ENCODE measurements around the gene RHBDD1.

Gene RHBDD1, protein sequence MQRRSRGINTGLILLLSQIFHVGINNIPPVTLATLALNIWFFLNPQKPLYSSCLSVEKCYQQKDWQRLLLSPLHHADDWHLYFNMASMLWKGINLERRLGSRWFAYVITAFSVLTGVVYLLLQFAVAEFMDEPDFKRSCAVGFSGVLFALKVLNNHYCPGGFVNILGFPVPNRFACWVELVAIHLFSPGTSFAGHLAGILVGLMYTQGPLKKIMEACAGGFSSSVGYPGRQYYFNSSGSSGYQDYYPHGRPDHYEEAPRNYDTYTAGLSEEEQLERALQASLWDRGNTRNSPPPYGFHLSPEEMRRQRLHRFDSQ

DNA sequence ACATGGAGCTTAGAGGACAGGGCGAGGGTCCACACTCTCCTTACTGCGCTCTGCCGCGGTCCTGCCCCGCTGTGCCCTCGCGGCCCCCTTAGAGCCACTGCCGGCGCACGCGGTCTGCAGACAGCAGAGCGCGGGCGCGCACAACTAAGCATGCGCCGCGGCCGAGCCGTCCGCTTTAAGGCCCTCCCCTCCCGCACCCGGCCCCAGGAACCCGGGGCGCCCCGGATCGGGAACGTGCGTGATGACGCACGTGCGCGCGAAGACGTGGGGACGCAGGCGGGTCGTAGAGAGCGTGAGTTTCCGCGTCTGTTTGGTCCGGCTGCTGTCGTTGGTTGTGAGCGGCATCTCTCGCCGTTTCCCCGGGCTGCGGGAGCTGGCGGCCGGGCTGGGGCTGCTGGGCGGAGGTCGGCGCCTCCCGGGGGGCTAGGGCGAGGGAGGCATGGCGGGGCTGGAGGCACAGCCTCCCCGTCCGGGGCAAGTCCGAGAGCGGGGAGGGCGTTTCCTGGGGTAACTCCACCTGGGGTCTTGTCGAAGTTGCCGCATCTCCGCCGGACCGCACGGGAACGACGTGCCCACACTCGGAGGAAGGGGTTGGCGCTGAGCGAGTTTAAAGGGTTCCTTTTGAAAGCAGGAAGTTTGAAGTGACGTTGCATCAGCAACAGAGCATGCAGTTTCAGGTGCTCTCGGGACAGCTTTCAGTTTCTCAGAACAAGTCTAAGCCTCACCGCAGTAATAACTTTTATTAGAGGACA is at the start of gene RHBDD1:
Gene RHBDD1, plus strand, starts transcription at position 259 of the 752 bp plus-strand sequence. CDS start 28,640 bp downstream, outside the sequence.
- DNase-seq (ENCODE audit: low read depth) = peak; percentile 92

DNA sequence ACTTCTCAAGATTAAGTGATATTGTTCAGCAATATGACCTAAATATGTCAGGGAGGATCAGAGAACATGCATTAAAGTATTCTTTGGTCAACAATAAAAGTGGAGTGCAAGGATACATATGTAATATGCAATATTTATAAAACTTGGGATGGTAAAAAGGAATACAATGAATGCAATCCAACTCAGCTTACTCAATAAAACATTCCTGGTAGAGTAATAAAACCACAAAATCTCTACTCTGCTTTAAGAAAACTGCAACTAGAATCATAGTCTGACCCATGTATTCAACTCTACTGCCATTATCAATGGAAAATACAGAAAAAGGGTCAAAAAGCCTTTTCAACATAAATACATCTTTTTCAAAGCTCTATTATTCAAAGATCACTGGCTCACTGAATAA is 47.8 kb upstream of the RHBDD1 start:
- DNase-seq (ENCODE audit: low read depth) = no peak

GRCh38 chr2:226788881-226789490 is 46.9 kb upstream of the RHBDD1 start:
- no peak for DNase-seq (ENCODE audit: low read depth)

- DNase-seq (ENCODE audit: low read depth) = no peak
Observed at GRCh38 chr2:226790011-226790410, 45.8 kb upstream of the RHBDD1 start.

- DNase-seq (ENCODE audit: low read depth) = no peak
Observed at GRCh38 chr2:226790431-226790830, 45.4 kb upstream of the RHBDD1 start.

- peak; percentile 42 for DNase-seq (ENCODE audit: low read depth)
Observed at GRCh38 chr2:226791056-226791486, 44.8 kb upstream of the RHBDD1 start.

DNA sequence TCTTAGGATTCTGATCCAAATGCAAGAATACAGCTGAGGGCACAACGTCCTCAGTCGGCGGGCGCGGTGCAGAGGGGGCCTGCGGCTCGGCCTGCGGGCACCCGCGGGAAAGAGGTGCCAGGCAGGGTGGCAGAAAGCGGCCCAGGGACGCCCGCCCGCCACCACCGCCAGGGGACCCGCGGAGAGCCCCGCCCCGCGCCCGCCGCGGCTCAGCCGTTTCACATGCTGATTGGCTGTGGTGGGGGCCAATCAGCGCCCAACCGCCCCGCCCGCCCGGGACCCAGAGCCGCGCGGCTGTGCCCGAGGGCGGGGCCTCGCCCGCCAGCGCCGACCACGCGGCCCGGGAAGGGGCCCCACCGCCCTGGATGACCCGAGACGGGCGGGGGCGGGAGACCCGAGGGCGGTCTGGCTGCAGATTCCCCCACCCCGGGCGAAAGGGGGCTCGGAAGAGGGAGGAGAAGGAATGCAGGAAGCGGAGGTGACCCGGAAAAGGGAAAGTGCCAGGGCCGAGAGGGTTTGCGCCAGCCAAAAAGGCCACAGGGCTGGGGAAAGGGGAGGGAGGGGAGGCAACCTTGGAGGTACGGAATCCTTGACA is 44.3 kb upstream of the RHBDD1 start:
- peak; percentile 91 for DNase-seq (ENCODE audit: low read depth)

DNA sequence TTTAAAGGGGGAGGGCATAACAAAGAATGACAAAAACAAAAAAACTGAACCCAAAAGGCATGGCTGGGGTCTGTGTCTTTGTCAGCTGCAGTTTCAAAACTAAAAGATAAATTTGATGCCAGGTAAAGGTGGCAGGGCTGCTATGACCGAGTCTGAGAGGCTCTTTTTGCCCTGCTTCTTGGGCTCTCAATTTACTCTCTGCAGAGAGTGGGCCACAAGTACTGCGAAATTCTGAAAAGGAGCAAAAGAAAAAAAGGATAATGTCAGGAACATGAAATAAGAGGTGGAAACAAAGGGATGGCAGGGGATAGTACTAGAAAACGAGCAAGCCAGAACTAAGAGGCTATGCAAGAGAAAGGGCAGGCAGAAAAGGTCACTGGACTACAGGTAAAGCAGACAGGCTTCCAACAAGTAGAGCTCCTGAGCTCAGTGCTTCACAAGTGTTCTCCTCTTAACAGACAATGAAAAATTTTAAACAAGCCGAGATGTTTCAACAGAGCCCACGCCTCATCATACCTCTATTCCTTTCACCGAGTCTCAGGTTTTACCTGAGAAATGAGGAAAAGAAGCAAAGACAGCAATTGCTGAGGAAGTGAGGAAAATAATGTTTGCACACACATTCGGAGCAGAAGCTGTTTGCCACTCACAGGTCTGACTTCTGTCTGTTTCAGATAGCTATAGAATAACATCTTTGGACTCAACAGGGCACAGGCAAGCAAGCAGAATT is 43.5 kb upstream of the RHBDD1 start:
- DNase-seq (ENCODE audit: low read depth) = no peak

GRCh38 chr2:226793646-226794045 is 42.2 kb upstream of the RHBDD1 start:
- no peak for DNase-seq (ENCODE audit: low read depth)

DNA sequence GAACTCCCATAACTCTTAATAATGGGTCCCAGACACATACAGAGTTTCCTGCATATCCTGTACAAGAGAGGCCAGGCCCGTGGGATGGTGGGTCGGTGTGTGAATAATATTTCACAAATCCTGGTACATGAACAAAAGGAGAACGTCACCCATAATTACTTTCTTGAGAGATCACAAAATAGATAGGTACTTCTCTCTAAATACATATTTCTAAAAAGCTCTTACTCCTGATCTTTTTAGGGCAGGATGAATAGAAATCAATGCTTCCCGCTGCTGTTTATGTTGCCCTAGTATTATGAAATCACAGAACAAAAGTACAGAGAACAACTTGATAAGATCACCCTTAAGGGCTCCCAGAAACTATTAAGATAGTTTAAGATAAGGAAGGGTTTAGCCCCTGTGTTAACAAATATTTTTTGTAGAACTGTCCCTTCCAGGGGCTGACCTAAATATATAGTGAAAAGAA is 41.6 kb upstream of the RHBDD1 start:
- DNase-seq (ENCODE audit: low read depth) = no peak

- no peak for DNase-seq (ENCODE audit: low read depth)
Observed at GRCh38 chr2:226794751-226795171, 41.1 kb upstream of the RHBDD1 start.

- DNase-seq (ENCODE audit: low read depth) = no peak
Observed at GRCh38 chr2:226795281-226796011, 40.4 kb upstream of the RHBDD1 start.

DNA sequence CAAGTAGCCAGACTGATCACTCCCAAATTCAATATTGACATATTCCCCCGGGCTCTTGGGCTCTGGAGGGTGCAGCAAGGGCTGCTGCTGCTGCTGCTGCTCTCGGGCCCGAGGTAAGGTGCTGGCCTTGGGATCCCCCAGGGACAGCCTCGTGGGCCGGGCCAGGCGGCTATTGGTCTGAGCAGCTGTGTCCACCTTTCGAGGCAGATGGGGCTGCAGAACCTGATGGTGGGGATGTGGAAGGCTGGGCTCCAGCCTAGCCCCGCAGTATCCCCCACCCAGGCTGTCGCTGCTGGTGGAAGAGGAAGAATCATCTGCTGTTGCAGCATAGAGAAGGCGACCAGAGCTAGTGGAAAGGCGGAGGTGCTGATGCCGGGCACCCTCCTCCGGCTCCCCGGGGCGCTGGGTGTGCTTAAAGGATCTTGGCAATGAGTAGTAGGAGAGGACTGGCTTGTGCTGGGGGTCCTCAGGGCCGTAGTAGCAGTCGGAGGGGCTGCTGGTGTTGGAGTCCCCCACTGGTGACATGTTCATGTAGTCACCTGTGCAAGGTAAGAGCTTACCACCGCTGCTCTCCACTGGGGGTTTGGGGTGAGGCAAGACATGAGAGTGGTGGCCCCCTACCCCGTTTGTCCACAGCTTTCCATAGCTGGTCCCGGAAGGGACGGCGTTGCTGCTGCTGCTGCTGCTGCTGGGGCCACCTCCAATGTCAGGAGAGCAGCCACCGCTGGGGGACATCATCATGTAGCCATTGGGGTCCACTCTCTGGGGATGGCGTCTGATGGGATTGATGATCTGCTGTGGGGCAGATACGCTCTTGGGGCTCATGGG is 39.6 kb upstream of the RHBDD1 start:
- no peak for DNase-seq (ENCODE audit: low read depth)

GRCh38 chr2:226796840-226797288 is 39.0 kb upstream of the RHBDD1 start:
- DNase-seq (ENCODE audit: low read depth) = no peak

- DNase-seq (ENCODE audit: low read depth) = no peak
Observed at GRCh38 chr2:226797289-226797988, 38.4 kb upstream of the RHBDD1 start.

DNA sequence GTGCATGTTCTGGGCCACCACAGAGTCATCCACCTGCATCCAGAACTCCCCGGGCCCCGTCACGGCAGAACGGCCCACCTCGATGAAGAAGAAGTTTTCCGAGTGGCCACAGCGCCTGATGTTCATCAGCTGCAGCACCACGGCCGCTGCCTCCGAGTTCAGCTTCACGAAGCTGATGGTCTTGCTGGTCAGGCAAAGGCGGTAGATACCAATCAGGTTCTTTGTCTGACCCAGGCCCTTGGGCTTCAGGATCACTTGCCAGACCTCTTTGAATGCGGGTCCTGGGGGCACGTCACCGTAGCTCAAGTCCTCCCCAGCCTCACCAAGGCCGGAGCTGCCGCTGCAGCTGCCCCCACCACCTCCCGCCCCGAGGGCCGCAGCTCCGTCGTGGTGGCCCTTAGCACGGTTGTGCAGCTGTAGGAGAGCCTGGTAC is 37.8 kb upstream of the RHBDD1 start:
- no peak for DNase-seq (ENCODE audit: low read depth)

- peak; percentile 36 for DNase-seq (ENCODE audit: low read depth)
Observed at GRCh38 chr2:226798422-226799210, 37.2 kb upstream of the RHBDD1 start.

GRCh38 chr2:226799211-226799975 is 36.5 kb upstream of the RHBDD1 start, which contains the start of gene IRS1:
Gene IRS1 (minus strand): TSS chr2:226799820. CDS start chr2:226798738, 1,082 bp downstream.
- DNase-seq (ENCODE audit: low read depth) = peak; percentile 48

Data from stimulated activated CD8-positive, alpha-beta memory T cell treated with anti-CD3 and anti-CD28 coated beads, Interleukin-12 subunit alpha, Interleukin-12 subunit beta, amount 100 ng/mL, for 4 hours (primary cell).